MG63 (cell line): Measurements from ENCODE around the gene ANO8. TPM values are rescaled to one million over a fixed set of nuclear protein-coding genes. Genes with fewer than 3 reads are reported as not detected.
A peak's percentile ranks its signal among the peaks of the same experiment; 100 is the strongest.
"Not testable (repeated sequence)": the region's sequence is repeated elsewhere in the genome, so short reads cannot be mapped to it uniquely, and the experiment has no call there.

ENCODE experiments used
- DNase-seq: peaks from one replicate; pipeline ENCODE4 v3.0.0-alpha.2; 2020
- H3K27me3 ChIP-seq: fragments of 250-450 bp; sonication (Bioruptor Pico); 2 replicates; pipeline ENCODE4 v1.5.1; 2020; ENCODE audit warnings: mild to moderate bottlenecking, moderate library complexity
- H3K36me3 ChIP-seq: fragments of 250-450 bp; sonication (Bioruptor Pico); 2 replicates; pipeline ENCODE4 v1.5.1; 2020; ENCODE audit warnings: mild to moderate bottlenecking, moderate library complexity
- H3K4me3 ChIP-seq: fragments of 250-450 bp; sonication (Bioruptor Pico); 2 replicates; pipeline ENCODE4 v1.5.1; 2020; ENCODE audit warnings: mild to moderate bottlenecking, moderate library complexity
- H3K9me3 ChIP-seq: fragments of 250-450 bp; sonication (Bioruptor Pico); 2 replicates; pipeline ENCODE4 v1.5.1; 2020; ENCODE audit warnings: mild to moderate bottlenecking, moderate library complexity
- total RNA-seq: library from RNA; depleted of rRNA; stranded (reverse); fragments of >200 nt; shearing (Covaris generic); gene quantifications from 2 replicates; pipeline ENCODE4 v1.2.3, GENCODE V29; 2014; ENCODE audit warnings: low replicate concordance; rRNA removed

Gene ANO8
- total RNA-seq, 1 experiment from 2014 or later, result 3.6 TPM

DNA sequence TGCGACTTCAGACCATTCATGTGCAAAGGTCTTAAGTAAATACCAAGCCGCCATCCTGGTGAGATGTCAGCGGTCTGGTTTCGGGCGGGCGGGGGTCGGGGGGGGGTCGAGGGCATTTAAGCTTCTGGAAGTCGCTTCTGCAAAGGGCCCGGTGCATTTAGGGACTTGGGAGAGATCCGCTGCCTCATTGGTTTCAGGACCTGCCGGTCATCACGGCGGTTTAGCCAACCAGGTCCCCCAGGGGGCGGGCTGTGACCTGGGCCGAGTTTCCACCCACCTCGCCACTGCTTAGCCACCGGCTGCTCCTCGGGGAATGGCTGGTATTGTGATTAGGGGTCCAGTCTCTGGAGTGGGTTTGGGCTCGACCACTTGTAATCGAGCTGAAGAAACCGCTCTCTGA, 45.2 kb downstream of the ANO8 start:
- Histone ChIP-seq H3K9me3 (no peaks in the 10 kb centered on the region), H3K4me3 (no peak overlapping the region), H3K27me3 (no peaks in the 10 kb centered on the region), H3K36me3 (no peaks in the 10 kb centered on the region; the same call in 1 of the 2 replicates)
- peak; percentile 87 for DNase-seq

DNA sequence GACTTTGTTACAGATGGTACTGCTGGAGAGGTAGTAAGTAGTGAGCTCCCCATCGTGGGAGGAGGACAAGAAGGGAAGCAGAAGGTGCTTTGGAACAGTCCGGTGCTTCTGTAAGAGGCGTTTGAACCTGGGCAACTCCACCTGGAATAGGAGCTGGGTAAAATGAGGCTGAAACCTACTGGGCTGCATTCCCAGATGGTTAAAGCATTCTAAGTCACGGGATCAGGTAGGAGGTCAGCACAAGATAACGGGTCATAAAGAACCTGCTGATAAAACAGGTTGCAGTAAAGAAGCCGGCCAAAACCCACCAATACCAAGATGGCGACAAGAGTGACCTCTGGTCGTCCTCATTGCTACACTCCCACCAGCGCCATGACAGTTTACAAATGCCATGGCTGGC, 47.9 kb downstream of the ANO8 start:
- H3K36me3 ChIP-seq, result no peaks in the 10 kb centered on the region
- H3K27me3 ChIP-seq, result no peaks in the 10 kb centered on the region
- DNase-seq, result no peak
- no peak overlapping the region for H3K4me3 ChIP-seq
- H3K9me3 ChIP-seq, result no peaks in the 10 kb centered on the region

DNA sequence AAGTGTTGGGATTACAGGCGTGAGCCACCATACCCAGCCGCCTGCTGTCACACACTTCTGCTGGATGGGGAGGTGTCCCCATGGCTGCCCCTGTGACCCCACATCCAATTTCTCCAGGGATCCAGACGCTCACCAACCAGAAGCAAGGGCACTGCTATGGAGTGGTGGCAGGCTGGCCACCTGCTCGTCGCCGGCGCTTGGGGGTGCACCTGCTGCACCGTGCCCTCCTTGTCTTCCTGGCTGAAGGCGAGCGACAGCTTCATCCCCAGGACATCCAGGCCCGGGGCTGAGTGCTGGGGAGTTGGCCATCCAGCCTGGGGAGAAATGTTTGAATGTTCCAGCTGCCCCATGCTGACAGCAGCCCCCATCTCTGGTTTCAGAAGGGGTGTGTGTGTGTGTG, 48.4 kb downstream of the ANO8 start:
- Histone ChIP-seq H3K36me3 (no peaks in the 10 kb centered on the region), H3K4me3 (no peak overlapping the region), H3K27me3 (no peaks in the 10 kb centered on the region), H3K9me3 (no peaks in the 10 kb centered on the region)
- DNase-seq, result no peak

DNA sequence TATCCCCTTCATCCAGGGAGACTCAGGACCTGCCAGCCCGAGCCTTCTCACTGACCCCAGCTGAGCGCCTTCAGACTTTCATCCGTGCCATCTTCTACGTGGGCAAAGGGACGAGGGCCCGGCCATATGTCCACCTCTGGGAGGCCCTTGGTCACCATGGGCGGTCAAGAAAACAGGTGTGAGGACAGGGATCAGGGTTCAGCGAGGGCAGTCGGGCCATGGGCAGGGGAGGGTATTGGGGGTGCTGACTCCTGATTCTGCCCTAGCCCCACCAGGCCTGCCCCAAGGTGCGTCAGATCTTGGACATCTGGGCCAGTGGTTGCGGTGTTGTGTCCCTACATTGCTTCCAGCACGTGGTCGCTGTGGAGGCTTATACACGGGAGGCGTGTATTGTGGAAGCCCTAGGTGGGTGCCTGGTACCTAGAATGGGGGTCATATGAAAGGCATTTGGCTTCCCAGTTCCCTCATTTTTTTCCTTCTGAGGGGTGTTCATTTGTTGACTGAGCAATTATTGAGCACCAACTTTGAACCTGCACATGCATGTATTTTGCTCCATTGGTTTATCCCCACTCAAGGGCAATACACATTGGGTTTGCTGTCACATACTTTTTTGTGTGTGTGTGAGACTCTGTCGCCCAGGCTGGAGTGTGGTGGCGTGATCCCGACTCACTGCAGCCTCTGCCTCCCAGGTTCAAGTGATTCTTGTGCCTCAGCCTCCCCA, 49.1 kb downstream of the ANO8 start:
- H3K27me3 ChIP-seq, result no peaks in the 10 kb centered on the region
- no peaks in the 10 kb centered on the region for H3K9me3 ChIP-seq
- no peak for DNase-seq
- H3K36me3 ChIP-seq, result no peaks in the 10 kb centered on the region
- H3K4me3 ChIP-seq, result no peak overlapping the region

DNA sequence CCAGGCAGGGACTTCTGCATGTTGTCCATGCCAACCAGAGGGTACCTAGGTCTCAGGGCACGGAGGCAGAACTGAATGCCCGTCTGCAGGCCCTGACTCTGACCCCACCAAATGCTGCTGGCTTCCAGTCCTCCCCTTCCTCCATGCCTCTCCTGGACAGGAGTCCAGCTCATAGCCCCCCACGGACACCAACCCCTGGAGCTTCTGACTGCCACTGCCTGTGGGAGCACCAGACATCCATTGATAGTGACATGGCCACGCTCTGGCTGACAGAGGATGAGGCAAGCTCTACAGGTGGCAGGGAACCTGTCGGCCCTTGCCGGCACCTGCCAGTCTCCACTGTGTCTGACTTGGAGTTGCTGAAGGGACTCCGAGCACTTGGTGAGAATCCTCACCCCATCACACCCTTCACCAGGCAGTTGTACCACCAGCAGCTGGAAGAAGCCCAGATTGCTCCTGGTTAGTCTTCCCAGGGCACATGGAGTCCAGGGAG, 51.1 kb downstream of the ANO8 start:
- Histone ChIP-seq H3K36me3 (peaks cover 7% of the 10 kb centered on the region), H3K27me3 (no peaks in the 10 kb centered on the region), H3K4me3 (no peak overlapping the region), H3K9me3 (no peaks in the 10 kb centered on the region)
- DNase-seq, result no peak

DNA sequence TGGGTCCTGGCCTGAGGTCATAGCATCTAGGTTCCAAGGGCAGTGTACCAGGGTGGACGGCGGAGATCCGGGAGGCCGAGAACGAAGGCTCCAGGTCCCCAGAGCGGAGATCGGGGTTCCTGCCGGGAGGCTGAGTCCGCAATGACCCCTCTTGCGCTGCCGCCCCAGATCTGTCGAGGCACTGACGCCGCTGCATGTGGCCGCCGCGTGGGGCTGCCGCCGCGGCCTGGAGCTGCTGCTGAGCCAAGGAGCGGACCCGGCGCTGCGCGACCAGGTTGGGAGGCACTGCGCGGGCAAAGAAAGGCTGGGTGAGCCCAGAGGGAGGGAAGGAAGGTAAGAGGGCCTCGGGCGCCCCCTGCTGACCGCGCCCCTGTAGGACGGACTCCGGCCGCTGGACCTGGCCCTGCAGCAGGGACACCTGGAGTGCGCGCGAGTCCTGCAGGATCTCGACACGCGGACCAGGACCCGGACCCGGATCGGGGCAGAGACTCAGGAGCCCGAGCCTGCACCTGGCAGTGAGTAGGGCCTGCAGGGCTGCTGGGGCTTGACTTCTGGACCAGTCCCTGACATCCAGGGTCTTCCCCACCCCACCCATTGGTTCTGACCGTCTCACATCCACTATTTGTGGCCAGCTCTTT, 52.0 kb downstream of the ANO8 start:
- Histone ChIP-seq H3K36me3 (peaks cover 11% of the 10 kb centered on the region), H3K4me3 (peak overlapping the region; percentile 31), H3K27me3 (no peaks in the 10 kb centered on the region), H3K9me3 (no peaks in the 10 kb centered on the region)
- DNase-seq, result peak; percentile 84

DNA sequence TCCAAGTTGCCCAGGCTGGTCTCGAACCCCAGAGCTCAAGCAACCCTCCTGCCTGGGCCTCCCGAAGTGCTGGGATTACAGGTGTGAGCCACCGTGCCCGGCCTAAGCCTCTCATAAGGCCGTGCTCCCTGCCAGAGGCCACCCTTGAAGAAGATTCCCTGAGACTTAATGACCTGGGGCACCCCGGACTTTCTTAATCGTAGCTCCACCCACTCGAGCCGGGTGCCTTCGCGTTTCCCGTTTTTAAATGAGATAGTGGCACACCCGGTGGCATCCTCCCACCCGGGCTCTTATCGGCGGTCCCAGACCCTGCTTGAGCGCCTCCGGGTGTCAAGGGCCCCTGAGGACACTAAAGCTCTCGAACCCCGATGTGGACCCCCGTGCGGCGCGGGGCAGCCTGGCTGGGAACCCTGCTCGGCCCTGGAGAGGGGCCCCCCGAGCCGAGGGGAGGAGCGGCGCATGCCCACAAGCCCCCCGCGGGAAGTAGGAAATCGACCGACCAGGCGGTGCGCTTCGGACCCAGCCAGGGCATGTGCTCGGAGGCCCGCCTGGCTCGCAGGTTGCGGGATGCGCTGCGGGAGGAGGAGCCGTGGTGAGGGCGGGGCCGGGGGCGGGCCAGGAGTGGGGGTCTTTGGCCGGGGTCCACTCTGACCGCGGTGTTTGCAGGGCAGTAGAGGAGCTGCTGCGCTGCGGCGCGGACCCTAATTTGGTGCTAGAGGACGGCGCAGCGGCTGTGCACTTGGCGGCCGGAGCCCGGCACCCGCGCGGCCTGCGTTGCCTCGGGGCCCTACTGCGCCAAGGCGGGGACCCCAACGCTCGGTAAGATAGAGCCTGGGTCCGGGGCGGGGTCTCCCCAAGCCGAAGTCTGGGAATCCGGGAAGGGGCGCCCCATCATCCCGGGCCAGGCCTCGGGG, 53.0 kb downstream of the ANO8 start, which contains the start of gene ANKLE1:
Gene ANKLE1, plus strand, starts transcription at position 511 of the 914 bp plus-strand sequence. Its CDS starts 20 bp downstream, at position 531.
- no peaks in the 10 kb centered on the region for H3K9me3 ChIP-seq
- H3K36me3 ChIP-seq, result peaks cover 18% of the 10 kb centered on the region
- H3K4me3 ChIP-seq, result peak within 1 kb of the TSS; percentile 31
- H3K27me3 ChIP-seq, result no peaks in the 10 kb centered on the region
- DNase-seq, result no peak

DNA sequence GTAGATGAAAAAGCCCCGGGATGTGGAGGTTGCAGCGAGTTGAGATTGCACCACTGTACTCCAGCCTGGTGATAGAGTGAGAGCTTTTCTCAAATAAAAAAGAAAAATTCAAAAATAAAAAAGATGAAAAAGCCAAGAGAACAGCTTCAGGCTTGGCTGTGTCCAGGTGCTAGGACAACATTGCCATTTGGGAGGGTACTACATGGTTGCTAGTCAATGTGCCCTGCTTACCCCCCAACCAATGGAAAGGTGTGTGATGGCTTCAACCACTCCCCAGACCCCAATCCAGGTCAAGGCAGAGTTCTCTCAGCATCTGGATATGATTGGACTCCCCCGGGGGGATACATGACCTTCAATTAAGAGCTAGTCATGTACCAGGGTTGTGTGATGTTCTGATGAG, 55.2 kb downstream of the ANO8 start:
- no peaks in the 10 kb centered on the region for H3K27me3 ChIP-seq
- no peaks in the 10 kb centered on the region for H3K9me3 ChIP-seq
- DNase-seq, result no peak
- peaks cover 32% of the 10 kb centered on the region for H3K36me3 ChIP-seq
- no peak overlapping the region for H3K4me3 ChIP-seq

DNA sequence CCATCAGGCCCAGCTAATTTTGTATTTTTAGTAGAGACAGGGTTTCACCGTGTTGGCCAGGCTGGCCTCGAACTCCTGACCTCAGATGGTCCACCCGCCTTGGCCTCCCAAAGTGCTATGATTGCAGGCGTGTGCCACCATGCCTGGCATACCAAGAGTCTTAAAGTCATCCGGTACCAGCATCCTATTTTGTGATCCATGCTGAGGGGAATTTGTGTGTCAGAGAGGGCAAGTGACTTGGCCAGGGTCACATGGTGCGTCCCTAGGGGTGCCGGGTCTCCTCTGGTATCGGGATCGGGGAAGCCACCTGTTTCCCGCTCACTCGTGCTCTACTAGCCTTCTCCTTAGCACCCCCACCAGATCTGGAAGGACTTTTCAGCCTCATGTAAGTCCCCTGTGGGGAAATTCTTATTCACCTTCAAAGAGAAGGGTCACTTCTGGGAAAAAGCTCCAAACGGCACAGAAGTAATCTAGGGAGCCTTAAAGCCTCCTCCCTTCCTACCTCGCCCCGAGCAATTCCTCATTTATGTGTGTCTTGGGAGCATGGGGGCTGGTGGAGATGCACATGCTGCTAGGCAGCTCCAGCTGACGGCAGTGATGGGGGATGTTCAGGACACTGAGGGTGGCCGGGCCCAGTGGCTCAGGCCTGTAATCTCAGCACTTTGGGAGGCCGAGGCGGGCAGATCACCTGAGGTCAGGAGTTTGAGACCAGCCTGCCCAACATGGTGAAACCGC, 59.0 kb downstream of the ANO8 start:
- no peaks in the 10 kb centered on the region for H3K9me3 ChIP-seq
- no peaks in the 10 kb centered on the region for H3K27me3 ChIP-seq
- H3K36me3 ChIP-seq, result peaks cover 59% of the 10 kb centered on the region
- DNase-seq, result no peak
- no peak overlapping the region for H3K4me3 ChIP-seq

DNA sequence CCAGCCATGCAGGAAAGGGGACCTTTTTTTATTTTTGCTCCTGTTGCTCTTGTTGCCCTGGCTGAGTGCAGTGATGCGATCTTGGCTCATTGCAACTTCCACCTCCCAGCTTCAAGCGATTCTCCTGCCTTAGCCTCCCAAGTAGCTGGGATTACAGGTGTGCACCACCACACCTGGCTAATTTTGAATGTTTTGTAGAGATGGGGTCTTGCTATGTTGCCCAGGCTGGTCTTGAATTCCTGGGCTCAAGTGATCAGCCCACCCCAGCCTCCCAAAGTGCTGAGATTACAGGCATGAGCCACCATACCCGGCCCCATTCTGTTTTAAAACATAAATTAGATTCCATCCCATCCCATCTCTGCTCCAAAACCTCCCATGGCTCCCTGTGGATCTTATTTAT, 59.8 kb downstream of the ANO8 start:
- not testable (repeated sequence) for H3K4me3 ChIP-seq, DNase-seq, H3K9me3 ChIP-seq, H3K27me3 ChIP-seq
- peaks cover 63% of the 10 kb centered on the region for H3K36me3 ChIP-seq

Other genes starting within 250 kb of the ANO8 start
- gene USE1, start 119.5 kb downstream of the ANO8 start, total RNA-seq, result 63.4 and 77.0 TPM in 2 replicates
- 2.8 and 7.8 TPM in 2 replicates for gene OCEL1, start 108.6 kb downstream of the ANO8 start, total RNA-seq
- 87.8 and 95.5 TPM in 2 replicates for gene NR2F6, start 88.9 kb downstream of the ANO8 start, total RNA-seq
- gene USHBP1, start 70.1 kb downstream of the ANO8 start, total RNA-seq, result not detected in 2 replicates
- 112 and 258 TPM in 2 replicates for gene BABAM1, start 67.4 kb downstream of the ANO8 start, total RNA-seq
- 0.10 and 0.46 TPM in 2 replicates for gene ANKLE1, start 53.0 kb downstream of the ANO8 start, total RNA-seq
- gene ABHD8, start 31.4 kb downstream of the ANO8 start, total RNA-seq, result 1.3 TPM in 1 of 2 replicates, not detected in the other
- 17.2 and 26.2 TPM in 2 replicates for gene MRPL34, start 29.0 kb downstream of the ANO8 start, total RNA-seq
- 9.1 and 11.6 TPM in 2 replicates for gene DDA1, start 25.3 kb downstream of the ANO8 start, total RNA-seq
- gene GTPBP3, start 2.7 kb upstream of the ANO8 start, total RNA-seq, result 23.2 and 25.7 TPM in 2 replicates
- gene PLVAP, start 42.5 kb upstream of the ANO8 start, total RNA-seq, result not detected in 2 replicates
- not detected in 2 replicates for gene CCDC194, start 59.3 kb upstream of the ANO8 start, total RNA-seq
- 128 and 138 TPM in 2 replicates for gene BST2, start 70.8 kb upstream of the ANO8 start, total RNA-seq
- gene MVB12A, start 85.2 kb upstream of the ANO8 start, total RNA-seq, result 28.8 and 78.4 TPM in 2 replicates
- gene TMEM221, start 113.8 kb upstream of the ANO8 start, total RNA-seq, result not detected in 2 replicates
- gene NXNL1, start 126.1 kb upstream of the ANO8 start, total RNA-seq, result not detected in 2 replicates
- gene SLC27A1, start 135.7 kb upstream of the ANO8 start, total RNA-seq, result 6.3 and 6.5 TPM in 2 replicates
- 87.7 and 149 TPM in 2 replicates for gene PGLS, start 176.8 kb upstream of the ANO8 start, total RNA-seq
- gene COLGALT1, start 220.8 kb upstream of the ANO8 start, total RNA-seq, result 146 and 155 TPM in 2 replicates